Stimulated activated memory B cell treated with anti-CD40 and anti-IgM and Interleukin-4, amounts not matched to agents 10 μg/mL and 1 μg/mL and 100 μg/mL, for 72 hours (primary cell): Measurements from ENCODE around the gene FFAR4.
A peak's percentile ranks its signal among the peaks of the same experiment; 100 is the strongest.
"Not testable (repeated sequence)": the region's sequence is repeated elsewhere in the genome, so short reads cannot be mapped to it uniquely, and the experiment has no call there.

ENCODE experiments used
- ATAC-seq: fragments of 150-1000 bp; cut with Tn5 transposase; 2 replicates; pipeline ENCODE4 v1.10.0; 2021
- H3K27ac Mint-ChIP-seq: one replicate; pipeline ENCODE4 v1.8.0; 2022; ENCODE audit warnings: mild to moderate bottlenecking, mixed read lengths
- H3K27me3 Mint-ChIP-seq: one replicate; pipeline ENCODE4 v1.8.0; 2022; ENCODE audit warnings: mixed read lengths
- H3K36me3 Mint-ChIP-seq: one replicate; pipeline ENCODE4 v1.8.0; 2022; ENCODE audit warnings: mixed read lengths
- H3K4me1 Mint-ChIP-seq: one replicate; pipeline ENCODE4 v1.8.0; 2022; ENCODE audit warnings: mixed read lengths
- H3K4me3 Mint-ChIP-seq: one replicate; pipeline ENCODE4 v1.8.0; 2022; ENCODE audit warnings: mild to moderate bottlenecking, moderate library complexity, mixed read lengths
- H3K9me3 Mint-ChIP-seq: one replicate; pipeline ENCODE4 v1.8.0; 2022; ENCODE audit warnings: mixed read lengths

Gene FFAR4

GRCh38 chr10:93566435-93567276, at the start of gene FFAR4:
Gene FFAR4 (plus strand): TSS chr10:93566665. CDS start chr10:93566721, 56 bp downstream.
- Mint-ChIP-seq H3K27me3 (peaks cover 59% of the 10 kb centered on the region), H3K4me3 (peak within 1 kb of the TSS; percentile 6), H3K36me3 (no peaks in the 10 kb centered on the region), H3K4me1 (peaks cover 9% of the 10 kb centered on the region), H3K27ac (no peak within 1 kb of the TSS), H3K9me3 (no peaks in the 10 kb centered on the region)
- no peak for ATAC-seq

- H3K36me3 Mint-ChIP-seq = no peaks in the 10 kb centered on the region
- H3K27ac Mint-ChIP-seq = no peak overlapping the region
- peaks cover 10% of the 10 kb centered on the region for H3K4me1 Mint-ChIP-seq
- H3K4me3 Mint-ChIP-seq = no peak overlapping the region
- no peak for ATAC-seq
- no peaks in the 10 kb centered on the region for H3K27me3 Mint-ChIP-seq
- H3K9me3 Mint-ChIP-seq = peaks cover 3% of the 10 kb centered on the region
Observed at GRCh38 chr10:93518531-93518930, 47.9 kb upstream of the FFAR4 start.

GRCh38 chr10:93535293-93535692, 31.2 kb upstream of the FFAR4 start:
- no peak overlapping the region for H3K27ac Mint-ChIP-seq
- H3K36me3 Mint-ChIP-seq = no peaks in the 10 kb centered on the region
- H3K9me3 Mint-ChIP-seq = peaks cover 3% of the 10 kb centered on the region
- peaks cover 30% of the 10 kb centered on the region for H3K27me3 Mint-ChIP-seq
- no peak for ATAC-seq
- H3K4me1 Mint-ChIP-seq = no peaks in the 10 kb centered on the region
- no peak overlapping the region for H3K4me3 Mint-ChIP-seq

- ATAC-seq = not testable (repeated sequence)
Observed at GRCh38 chr10:93540871-93541270, 25.6 kb upstream of the FFAR4 start.

GRCh38 chr10:93541402-93542357, 24.8 kb upstream of the FFAR4 start:
- Mint-ChIP-seq H3K36me3 (no peaks in the 10 kb centered on the region), H3K9me3 (no peaks in the 10 kb centered on the region), H3K4me3 (no peak overlapping the region), H3K27ac (no peak overlapping the region), H3K27me3 (peaks cover 22% of the 10 kb centered on the region), H3K4me1 (no peaks in the 10 kb centered on the region)
- no peak for ATAC-seq

More at GRCh38 chr10:93540871-93541270, 25.6 kb upstream of the FFAR4 start:
- H3K4me1 Mint-ChIP-seq, H3K4me3 Mint-ChIP-seq, H3K27ac Mint-ChIP-seq, H3K9me3 Mint-ChIP-seq, H3K36me3 Mint-ChIP-seq: not testable (repeated sequence)
- peaks cover 22% of the 10 kb centered on the region for H3K27me3 Mint-ChIP-seq

- Mint-ChIP-seq H3K36me3 (no peaks in the 10 kb centered on the region), H3K4me1 (no peaks in the 10 kb centered on the region), H3K4me3 (no peak overlapping the region), H3K27me3 (peaks cover 21% of the 10 kb centered on the region), H3K9me3 (no peaks in the 10 kb centered on the region), H3K27ac (no peak overlapping the region)
- no peak for ATAC-seq
Observed at GRCh38 chr10:93542358-93542791, 24.1 kb upstream of the FFAR4 start.

GRCh38 chr10:93546995-93547394, 19.5 kb upstream of the FFAR4 start:
- not testable (repeated sequence) for H3K9me3 Mint-ChIP-seq, ATAC-seq, H3K27ac Mint-ChIP-seq, H3K36me3 Mint-ChIP-seq, H3K4me3 Mint-ChIP-seq, H3K4me1 Mint-ChIP-seq
- peaks cover 19% of the 10 kb centered on the region for H3K27me3 Mint-ChIP-seq

- Mint-ChIP-seq H3K36me3 (no peaks in the 10 kb centered on the region), H3K4me3 (no peak overlapping the region), H3K9me3 (no peaks in the 10 kb centered on the region), H3K27ac (no peak overlapping the region), H3K27me3 (peaks cover 19% of the 10 kb centered on the region), H3K4me1 (no peaks in the 10 kb centered on the region)
- no peak for ATAC-seq
Observed at GRCh38 chr10:93547522-93547921, 18.9 kb upstream of the FFAR4 start.

GRCh38 chr10:93548376-93549071, 17.9 kb upstream of the FFAR4 start:
- H3K27me3 Mint-ChIP-seq = peaks cover 19% of the 10 kb centered on the region
- no peaks in the 10 kb centered on the region for H3K9me3 Mint-ChIP-seq
- H3K4me3 Mint-ChIP-seq = no peak overlapping the region
- no peaks in the 10 kb centered on the region for H3K4me1 Mint-ChIP-seq
- H3K27ac Mint-ChIP-seq = no peak overlapping the region
- no peaks in the 10 kb centered on the region for H3K36me3 Mint-ChIP-seq
- ATAC-seq = no peak

- no peak overlapping the region for H3K4me3 Mint-ChIP-seq
- no peak for ATAC-seq
- H3K4me1 Mint-ChIP-seq = no peaks in the 10 kb centered on the region
- peaks cover 28% of the 10 kb centered on the region for H3K27me3 Mint-ChIP-seq
- no peak overlapping the region for H3K27ac Mint-ChIP-seq
- H3K9me3 Mint-ChIP-seq = no peaks in the 10 kb centered on the region
- no peaks in the 10 kb centered on the region for H3K36me3 Mint-ChIP-seq
Observed at GRCh38 chr10:93550606-93551005, 15.9 kb upstream of the FFAR4 start.

- Mint-ChIP-seq H3K9me3 (no peaks in the 10 kb centered on the region), H3K4me1 (no peaks in the 10 kb centered on the region), H3K36me3 (no peaks in the 10 kb centered on the region), H3K4me3 (no peak overlapping the region), H3K27ac (no peak overlapping the region), H3K27me3 (peaks cover 26% of the 10 kb centered on the region)
- no peak for ATAC-seq
Observed at GRCh38 chr10:93552780-93553179, 13.7 kb upstream of the FFAR4 start.

- Mint-ChIP-seq H3K36me3 (no peaks in the 10 kb centered on the region), H3K9me3 (no peaks in the 10 kb centered on the region), H3K27ac (no peak overlapping the region), H3K4me1 (no peaks in the 10 kb centered on the region), H3K4me3 (no peak overlapping the region), H3K27me3 (peaks cover 26% of the 10 kb centered on the region)
- no peak for ATAC-seq
Observed at GRCh38 chr10:93553482-93554315, 12.8 kb upstream of the FFAR4 start.

- ATAC-seq = no peak
- H3K4me3 Mint-ChIP-seq = no peak overlapping the region
- peaks cover 28% of the 10 kb centered on the region for H3K27me3 Mint-ChIP-seq
- no peaks in the 10 kb centered on the region for H3K9me3 Mint-ChIP-seq
- H3K4me1 Mint-ChIP-seq = no peaks in the 10 kb centered on the region
- no peak overlapping the region for H3K27ac Mint-ChIP-seq
- H3K36me3 Mint-ChIP-seq = no peaks in the 10 kb centered on the region
Observed at GRCh38 chr10:93554316-93554663, 12.2 kb upstream of the FFAR4 start.

GRCh38 chr10:93554760-93555432, 11.6 kb upstream of the FFAR4 start:
- no peak overlapping the region for H3K27ac Mint-ChIP-seq
- H3K4me1 Mint-ChIP-seq = no peaks in the 10 kb centered on the region
- H3K27me3 Mint-ChIP-seq = peaks cover 34% of the 10 kb centered on the region
- peak; percentile 63 for ATAC-seq
- no peaks in the 10 kb centered on the region for H3K9me3 Mint-ChIP-seq
- H3K36me3 Mint-ChIP-seq = no peaks in the 10 kb centered on the region
- no peak overlapping the region for H3K4me3 Mint-ChIP-seq
